Panc1 (cell line): Measurements from ENCODE around the gene ARL8A. TPM values are rescaled to one million over a fixed set of nuclear protein-coding genes. Genes with fewer than 3 reads are reported as not detected.

Experiments used
- ATAC-seq: fragments of 200-7000 bp; cut with Tn5 transposase; 2 replicates; pipeline ENCODE4 v1.9.1; 2020; ENCODE audit warnings: mild to moderate bottlenecking, moderate library complexity
- BruUV-seq: library from RNA; stranded (reverse); fragments of 400-500 nt; replicated peaks from 2 replicates; lab custom pipeline; 2021; lab: Mats Ljungman, UMichigan
- CTCF ChIA-PET: fragments of 300-600 bp; sonication (Branson Sonifier 250); formaldehyde crosslinking; loops from one replicate; lab custom pipeline; 2022; ENCODE audit warnings: antibody characterized with exemption; lab: Charles Lee
- POLR2A ChIA-PET: fragments of 300-600 bp; sonication (Branson Sonifier 250); formaldehyde crosslinking; loops from one replicate; lab custom pipeline; 2022; ENCODE audit warnings: antibody characterized with exemption; lab: Charles Lee
- DNase-seq: peaks from one replicate; pipeline ENCODE4 v3.0.0-alpha.2; 2010; ENCODE audit warnings: low read depth, low spot score
- H3K27ac ChIP-seq: 2 replicates; pipeline ENCODE4 v1.5.1; 2011; ENCODE audit warnings: mild to moderate bottlenecking, low read length, inconsistent platforms
- H3K27me3 ChIP-seq: fragments of 200-500 bp; sonication (Bioruptor generic); 2 replicates; pipeline ENCODE4 v1.6.0; 2014; ENCODE audit warnings: low read length, inconsistent platforms; ENCODE audit not compliant: control insufficient read depth, insufficient read depth
- H3K36me3 ChIP-seq: fragments of 200-500 bp; sonication (Bioruptor generic); 2 replicates; pipeline ENCODE4 v1.5.1; 2014; ENCODE audit warnings: inconsistent platforms, mild to moderate bottlenecking, low read length, moderate library complexity; ENCODE audit not compliant: control insufficient read depth, insufficient read depth
- H3K4me1 ChIP-seq: 2 replicates; pipeline ENCODE4 v1.5.1; 2011; ENCODE audit warnings: inconsistent platforms, mild to moderate bottlenecking, low read length, moderate library complexity; ENCODE audit not compliant: control insufficient read depth, insufficient read depth
- H3K4me3 ChIP-seq, 2 experiments: 2 replicates each; pipeline ENCODE4 v1.5.1; 2011 to 2012; ENCODE audit warnings: low read depth in 2 of 2, low read length in 2 of 2, mild to moderate bottlenecking in 2 of 2, inconsistent platforms in 1 of 2, moderate library complexity in 1 of 2
- H3K9me3 ChIP-seq: fragments of 200-500 bp; sonication (Bioruptor generic); 2 replicates; pipeline ENCODE4 v1.5.1; 2014; ENCODE audit warnings: low read depth, mild to moderate bottlenecking, inconsistent platforms, low read length, moderate library complexity; ENCODE audit not compliant: control insufficient read depth, insufficient read depth
- POLR2AphosphoS5 ChIP-seq: IDR thresholded peaks from 2 replicates; pipeline ENCODE4 v1.6.1; 2012; ENCODE audit warnings: mild to moderate bottlenecking, low read depth, low read length, moderate library complexity
- SIN3A ChIP-seq: IDR thresholded peaks from 2 replicates; pipeline ENCODE4 v1.6.1; 2012; ENCODE audit warnings: low read depth, mild to moderate bottlenecking, low read length, moderate library complexity, borderline replicate concordance; ENCODE audit not compliant: insufficient read depth
- TCF7L2 ChIP-seq: IDR thresholded peaks from 2 replicates; pipeline ENCODE4 v1.6.1; 2011; ENCODE audit warnings: mild to moderate bottlenecking, low read depth, low read length, inconsistent platforms
- in situ Hi-C: cut with HindIII; loops from 2 replicates; pipeline ENCODE4 v1.10.0; 2016; ENCODE audit warnings: low sequenced_read_pairs, low pct_unique_long_range_greater_than_20kb
- intact Hi-C: fragments of 100-400 bp; cut with micrococcal nuclease; formaldehyde crosslinking; loops from one replicate; pipeline ENCODE4 v1.10.0; 2022; ENCODE audit not compliant: unreplicated experiment
- total RNA-seq: library from RNA; stranded (reverse); gene quantifications from one replicate; pipeline ENCODE4 v1.2.1, GENCODE V29; 2021; ENCODE audit not compliant: unreplicated experiment
- TF ChIP-seq, protein P1 (sequence below): fragments of 450-650 bp; IDR thresholded peaks from 2 replicates; pipeline ENCODE4 v1.5.1; 2017; ENCODE audit warnings: mild to moderate bottlenecking
- TF ChIP-seq, protein P2 (sequence below), 2 experiments: IDR thresholded peaks; 2 replicates each; pipeline ENCODE4 v1.6.1; 2011 to 2012; ENCODE audit warnings: low read depth in 2 of 2, control low read depth in 1 of 2, low read length in 1 of 2, mild to moderate bottlenecking in 1 of 2, moderate library complexity in 1 of 2; ENCODE audit not compliant: insufficient read depth in 1 of 2

Gene ARL8A
- total RNA-seq, 1 experiment from 2014 or later: 62.6 TPM

DNA sequence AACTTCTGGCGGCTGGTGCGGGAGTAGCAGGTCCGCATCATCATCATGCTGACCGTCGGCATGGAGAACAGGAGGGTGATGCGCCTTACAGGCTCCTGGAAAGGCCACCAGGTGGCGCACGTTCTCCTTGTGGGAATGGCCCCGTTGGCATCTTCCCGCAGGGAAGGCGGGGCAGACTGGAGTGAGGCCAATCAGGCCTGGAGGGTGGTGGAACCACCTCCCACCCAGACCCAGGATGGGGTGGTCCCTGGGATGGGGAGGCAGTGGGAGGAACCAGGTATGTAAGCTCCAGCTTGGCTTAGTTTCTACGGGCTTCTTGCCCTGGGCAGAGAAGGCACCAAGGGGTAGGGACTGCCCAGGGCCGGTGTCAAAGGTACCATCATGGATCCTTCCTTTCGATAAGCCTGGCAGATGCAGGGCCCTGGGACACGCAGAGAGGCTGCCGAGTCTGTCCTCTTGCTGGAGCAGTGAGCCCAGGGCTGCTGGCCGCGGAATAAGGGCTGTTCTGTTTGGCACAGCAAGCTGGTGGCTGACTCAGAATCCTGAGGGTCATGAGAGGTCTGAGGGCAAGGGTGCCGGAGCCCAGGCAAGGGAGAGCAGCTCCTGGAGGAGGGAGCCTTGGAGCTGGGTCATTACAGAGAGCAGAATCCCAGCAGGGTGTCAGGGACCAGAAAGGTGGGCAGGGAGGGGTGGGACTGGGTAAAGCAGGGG lies 40.4 kb upstream of the ARL8A start:
- Histone ChIP-seq H3K9me3 (no peaks in the 10 kb centered on the region), H3K36me3 (no peaks in the 10 kb centered on the region), H3K27ac (no peak overlapping the region), H3K4me3 (peak overlapping the region in 1 of 2 experiments; percentile 23; a peak in 2 of 4 replicates), H3K4me1 (peaks cover 7% of the 10 kb centered on the region), H3K27me3 (no peaks in the 10 kb centered on the region)
- intact Hi-C loops: loop anchor here (2.0 to 10.0 kb wide), 2 partner anchors 130 to 530 kb away; partner anchors contain the start of gene SYT2
- CTCF ChIA-PET: interaction anchor here (0.5 to 1.2 kb wide), 4 partner anchors 12 to 535 kb away, joined by 3 to 9 read pairs (median 6); no protein-coding TSS in a partner anchor
- peak; percentile 84 for ATAC-seq
- in situ Hi-C loops: no loop called here
- DNase-seq: peak; percentile 58
- BruUV-seq: no TSS peak
- TF ChIP-seq, protein P1, sequence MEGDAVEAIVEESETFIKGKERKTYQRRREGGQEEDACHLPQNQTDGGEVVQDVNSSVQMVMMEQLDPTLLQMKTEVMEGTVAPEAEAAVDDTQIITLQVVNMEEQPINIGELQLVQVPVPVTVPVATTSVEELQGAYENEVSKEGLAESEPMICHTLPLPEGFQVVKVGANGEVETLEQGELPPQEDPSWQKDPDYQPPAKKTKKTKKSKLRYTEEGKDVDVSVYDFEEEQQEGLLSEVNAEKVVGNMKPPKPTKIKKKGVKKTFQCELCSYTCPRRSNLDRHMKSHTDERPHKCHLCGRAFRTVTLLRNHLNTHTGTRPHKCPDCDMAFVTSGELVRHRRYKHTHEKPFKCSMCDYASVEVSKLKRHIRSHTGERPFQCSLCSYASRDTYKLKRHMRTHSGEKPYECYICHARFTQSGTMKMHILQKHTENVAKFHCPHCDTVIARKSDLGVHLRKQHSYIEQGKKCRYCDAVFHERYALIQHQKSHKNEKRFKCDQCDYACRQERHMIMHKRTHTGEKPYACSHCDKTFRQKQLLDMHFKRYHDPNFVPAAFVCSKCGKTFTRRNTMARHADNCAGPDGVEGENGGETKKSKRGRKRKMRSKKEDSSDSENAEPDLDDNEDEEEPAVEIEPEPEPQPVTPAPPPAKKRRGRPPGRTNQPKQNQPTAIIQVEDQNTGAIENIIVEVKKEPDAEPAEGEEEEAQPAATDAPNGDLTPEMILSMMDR: peak; percentile 93
- TF ChIP-seq, protein P2, sequence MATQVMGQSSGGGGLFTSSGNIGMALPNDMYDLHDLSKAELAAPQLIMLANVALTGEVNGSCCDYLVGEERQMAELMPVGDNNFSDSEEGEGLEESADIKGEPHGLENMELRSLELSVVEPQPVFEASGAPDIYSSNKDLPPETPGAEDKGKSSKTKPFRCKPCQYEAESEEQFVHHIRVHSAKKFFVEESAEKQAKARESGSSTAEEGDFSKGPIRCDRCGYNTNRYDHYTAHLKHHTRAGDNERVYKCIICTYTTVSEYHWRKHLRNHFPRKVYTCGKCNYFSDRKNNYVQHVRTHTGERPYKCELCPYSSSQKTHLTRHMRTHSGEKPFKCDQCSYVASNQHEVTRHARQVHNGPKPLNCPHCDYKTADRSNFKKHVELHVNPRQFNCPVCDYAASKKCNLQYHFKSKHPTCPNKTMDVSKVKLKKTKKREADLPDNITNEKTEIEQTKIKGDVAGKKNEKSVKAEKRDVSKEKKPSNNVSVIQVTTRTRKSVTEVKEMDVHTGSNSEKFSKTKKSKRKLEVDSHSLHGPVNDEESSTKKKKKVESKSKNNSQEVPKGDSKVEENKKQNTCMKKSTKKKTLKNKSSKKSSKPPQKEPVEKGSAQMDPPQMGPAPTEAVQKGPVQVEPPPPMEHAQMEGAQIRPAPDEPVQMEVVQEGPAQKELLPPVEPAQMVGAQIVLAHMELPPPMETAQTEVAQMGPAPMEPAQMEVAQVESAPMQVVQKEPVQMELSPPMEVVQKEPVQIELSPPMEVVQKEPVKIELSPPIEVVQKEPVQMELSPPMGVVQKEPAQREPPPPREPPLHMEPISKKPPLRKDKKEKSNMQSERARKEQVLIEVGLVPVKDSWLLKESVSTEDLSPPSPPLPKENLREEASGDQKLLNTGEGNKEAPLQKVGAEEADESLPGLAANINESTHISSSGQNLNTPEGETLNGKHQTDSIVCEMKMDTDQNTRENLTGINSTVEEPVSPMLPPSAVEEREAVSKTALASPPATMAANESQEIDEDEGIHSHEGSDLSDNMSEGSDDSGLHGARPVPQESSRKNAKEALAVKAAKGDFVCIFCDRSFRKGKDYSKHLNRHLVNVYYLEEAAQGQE (IDR thresholded peaks at IDR 0.05; ENCODE audit: insufficient read depth in 1 of 2, low read depth in 2 of 2, low read length in 1 of 2): no peak
- TF ChIP-seq POLR2AphosphoS5: no peak
- POLR2A ChIA-PET: interaction anchor here (0.6 kb wide), 1 partner anchor 129 kb away, joined by 3 read pairs; no protein-coding TSS in a partner anchor

DNA sequence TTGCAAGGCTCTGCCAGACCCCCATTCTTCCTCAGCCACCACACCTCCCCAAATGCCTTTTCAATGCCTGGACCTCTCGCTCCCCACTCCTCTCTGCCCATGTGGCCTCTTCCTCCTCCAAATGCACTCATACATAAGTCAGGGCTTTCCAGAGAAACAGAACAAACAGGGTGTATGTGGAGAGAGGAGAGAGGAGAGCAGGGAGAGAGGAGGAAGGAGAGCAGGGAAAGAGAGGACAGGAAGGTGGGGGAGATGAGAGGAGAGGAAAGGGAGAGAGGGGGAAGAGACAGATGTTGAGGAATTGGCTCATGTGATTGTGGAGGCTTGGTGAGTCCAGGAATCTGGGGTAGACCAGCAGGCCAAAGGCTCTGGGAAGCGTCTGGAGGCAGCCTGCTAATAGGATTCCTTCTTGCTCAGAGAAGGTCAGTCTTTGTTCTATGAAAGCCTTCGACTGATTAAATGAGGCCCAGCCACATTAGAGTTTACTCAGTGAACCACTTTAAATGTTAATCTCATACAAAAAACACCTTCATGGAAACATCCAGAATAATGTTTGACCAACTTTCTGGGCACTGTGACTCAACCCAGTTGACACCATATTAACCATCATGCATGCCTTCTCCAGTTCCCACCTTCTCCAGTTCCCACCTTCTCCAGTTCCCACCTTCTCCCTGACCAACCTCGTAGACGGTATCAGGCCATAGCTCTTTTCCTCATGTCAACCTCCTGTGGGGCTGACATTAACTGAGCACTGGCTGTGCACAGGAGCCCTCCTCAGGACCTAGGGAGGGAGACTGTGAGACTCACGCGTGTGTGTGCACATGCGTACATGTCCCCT lies 37.7 kb upstream of the ARL8A start:
- CTCF ChIA-PET: interaction anchor here (0.5 kb wide), 1 partner anchor 175 kb away, joined by 4 read pairs; no protein-coding TSS in a partner anchor
- Histone ChIP-seq H3K27me3 (no peaks in the 10 kb centered on the region), H3K9me3 (no peaks in the 10 kb centered on the region), H3K4me3 (no peak overlapping the region), H3K36me3 (no peaks in the 10 kb centered on the region), H3K27ac (no peak overlapping the region), H3K4me1 (peaks cover 7% of the 10 kb centered on the region)
- DNase-seq (no peak), ATAC-seq (no peak)
- POLR2A ChIA-PET: no interaction called here
- in situ Hi-C loops (no loop called here), intact Hi-C loops (loop anchor here (10.0 kb wide), 1 partner anchor 533 kb away; the partner anchor contains the start of gene SYT2)
- BruUV-seq: no TSS peak
- TF ChIP-seq, protein P1: no peak
- TF ChIP-seq SIN3A: no peak
- TF ChIP-seq, protein P2 (IDR thresholded peaks at IDR 0.05; ENCODE audit: insufficient read depth in 1 of 2, low read depth in 2 of 2, low read length in 1 of 2): no peak
- TF ChIP-seq POLR2AphosphoS5: no peak
- no peak for TF ChIP-seq TCF7L2
